CD14-positive monocyte (primary cell): Measurements from ENCODE around the gene TUBA1C. TPM values are rescaled to one million over a fixed set of nuclear protein-coding genes. Genes with fewer than 3 reads are reported as not detected.

Experiments used
- DNase-seq, 3 donors: peaks; one replicate each; pipeline ENCODE4 v3.0.0-alpha.2; 2011 to 2022
- H2AFZ ChIP-seq: 2 replicates; pipeline ENCODE4 v1.6.0; 2012; ENCODE audit warnings: mild to moderate bottlenecking, low read depth, low read length, inconsistent platforms; ENCODE audit not compliant: insufficient read depth, poor library complexity, severe bottlenecking
- H3K27ac ChIP-seq, 2 donors: 1 replicate in 1 of 2; 2 replicates in 1 of 2; pipeline ENCODE4 v1.5.1; 2012 to 2013; ENCODE audit warnings: low read length in 2 of 2, control low read depth in 1 of 2, inconsistent platforms in 1 of 2, low read depth in 1 of 2, mild to moderate bottlenecking in 1 of 2
- H3K27me3 ChIP-seq, 2 donors: one replicate each; pipeline versions ENCODE4 v1.6.0 to v1.6.1; 2011 to 2013; ENCODE audit warnings: low read length in 2 of 2; ENCODE audit not compliant: control insufficient read depth in 2 of 2, insufficient read depth in 2 of 2
- H3K36me3 ChIP-seq, 2 donors: replicated peaks in 1 of 2; 1 replicate in 1 of 2; 2 replicates in 1 of 2; pipeline versions ENCODE4 v1.5.1 to v1.6.1; 2012 to 2013; ENCODE audit warnings: low read length in 2 of 2, control low read depth in 1 of 2, inconsistent platforms in 1 of 2, mild to moderate bottlenecking in 1 of 2; ENCODE audit not compliant: insufficient read depth in 2 of 2, control insufficient read depth in 1 of 2
- H3K4me1 ChIP-seq, 2 donors: 1 replicate in 1 of 2; 2 replicates in 1 of 2; pipeline versions ENCODE4 v1.5.1 to v1.6.1; 2012 to 2013; ENCODE audit warnings: low read length in 2 of 2, control low read depth in 1 of 2, inconsistent platforms in 1 of 2, mild to moderate bottlenecking in 1 of 2, moderate library complexity in 1 of 2; ENCODE audit not compliant: insufficient read depth in 2 of 2, control insufficient read depth in 1 of 2
- H3K4me2 ChIP-seq: replicated peaks from 2 replicates; pipeline ENCODE3; 2012; ENCODE audit warnings: low read length, moderate library complexity, mild to moderate bottlenecking; ENCODE audit not compliant: poor library complexity, severe bottlenecking; ENCODE audit errors: extremely low read depth
- H3K4me3 ChIP-seq, 3 experiments: fragments of 200-600 bp in 1 of 3; sonication (generic) in 1 of 3; replicated peaks in 1 of 3; 1 replicate in 2 of 3; 2 replicates in 1 of 3; pipeline ENCODE4 v1.5.1; 2011 to 2013; ENCODE audit warnings: low read length in 3 of 3, mild to moderate bottlenecking in 3 of 3, control low read depth in 2 of 3, low read depth in 2 of 3, inconsistent platforms in 1 of 3, moderate library complexity in 1 of 3
- H3K79me2 ChIP-seq: 2 replicates; pipeline ENCODE4 v1.6.0; 2012; ENCODE audit warnings: mild to moderate bottlenecking, control low read depth, inconsistent platforms, low read length, moderate library complexity; ENCODE audit not compliant: insufficient read depth
- H3K9ac ChIP-seq: 2 replicates; pipeline ENCODE4 v1.6.0; 2017; ENCODE audit warnings: low read length, mild to moderate bottlenecking; ENCODE audit not compliant: insufficient read depth, poor library complexity, severe bottlenecking
- H3K9me3 ChIP-seq, 2 donors: replicated peaks in 1 of 2; 1 replicate in 1 of 2; 2 replicates in 1 of 2; pipeline versions ENCODE4 v1.5.1 to v1.6.1; 2012 to 2013; ENCODE audit warnings: low read length in 2 of 2, control low read depth in 1 of 2; ENCODE audit not compliant: control insufficient read depth in 1 of 2, insufficient read depth in 1 of 2
- H4K20me1 ChIP-seq: 2 replicates; pipeline ENCODE4 v1.6.0; 2012; ENCODE audit warnings: mild to moderate bottlenecking, low read length, control low read depth, moderate library complexity; ENCODE audit not compliant: insufficient read depth
- H3K27ac Mint-ChIP-seq, 7 donors: one replicate each; pipeline ENCODE4 v1.8.0; 2020; ENCODE audit warnings: mild to moderate bottlenecking in 7 of 7, mixed read lengths in 7 of 7, moderate library complexity in 6 of 7, inconsistent platforms in 2 of 7
- H3K27me3 Mint-ChIP-seq, 3 donors: one replicate each; pipeline ENCODE4 v1.8.0; 2021 to 2022; ENCODE audit warnings: low read depth in 3 of 3, mild to moderate bottlenecking in 3 of 3, mixed read lengths in 3 of 3, moderate library complexity in 3 of 3, inconsistent platforms in 1 of 3
- H3K36me3 Mint-ChIP-seq, 2 donors: one replicate each; pipeline ENCODE4 v1.8.0; 2020; ENCODE audit warnings: mixed read lengths in 2 of 2, inconsistent platforms in 1 of 2, mild to moderate bottlenecking in 1 of 2
- H3K4me1 Mint-ChIP-seq: one replicate; pipeline ENCODE4 v1.8.0; 2020; ENCODE audit warnings: mild to moderate bottlenecking, mixed read lengths
- H3K4me3 Mint-ChIP-seq, 2 donors: one replicate each; pipeline ENCODE4 v1.8.0; 2020; ENCODE audit warnings: mild to moderate bottlenecking in 2 of 2, mixed read lengths in 2 of 2, moderate library complexity in 1 of 2
- H3K9me3 Mint-ChIP-seq, 7 donors: one replicate each; pipeline ENCODE4 v1.8.0; 2020 to 2022; ENCODE audit warnings: mixed read lengths in 7 of 7, mild to moderate bottlenecking in 6 of 7, moderate library complexity in 6 of 7, inconsistent platforms in 2 of 7
- WGBS: methylation state at CpG from one replicate; pipeline ENCODE4 v1.1.5; 2013; ENCODE audit warnings: missing lambda C conversion rate; ENCODE audit not compliant: insufficient coverage; 5-methylcytosine and 5-hydroxymethylcytosine counted together
- intact Hi-C, 2 donors: fragments of 100-400 bp; cut with micrococcal nuclease; formaldehyde crosslinking; loops; one replicate each; pipeline versions ENCODE4 v1.15.0 to v1.15.1; 2023
- polyA minus RNA-seq: library from RNA; depleted of rRNA, polyadenylated mRNA; stranded (reverse); fragments of >200 nt; gene quantifications from 2 replicates; pipeline ENCODE4 v1.2.3, GENCODE V29; 2012
- polyA plus RNA-seq, 3 donors: library from polyadenylated mRNA; depleted of rRNA in 1 of 3; unstranded in 2 of 3; stranded (reverse) in 1 of 3; fragments of 300-500 nt in 2 of 3; fragments of >200 nt in 1 of 3; fragmentation: Illumina TruSeq in 2 of 3; gene quantifications; 1 replicate in 2 of 3; 2 replicates in 1 of 3; pipeline ENCODE4 v1.2.3, GENCODE V29; 2012 to 2021
- total RNA-seq, 12 experiments: library from RNA in 1 of 12; stranded (reverse) in 1 of 12; fragments of 120-200 nt in 1 of 12; gene quantifications; one replicate each; pipeline ENCODE4 v1.2.4 and lab custom pipeline; 2013 to 2026; ENCODE audit warnings: mixed read lengths in 6 of 12, inconsistent platforms in 1 of 12
- TF ChIP-seq, protein P1 (sequence below): fragments of 200-600 bp; IDR thresholded peaks from one replicate; pipeline ENCODE4 v1.8.0; 2022; ENCODE audit warnings: antibody characterized with exemption, mild to moderate bottlenecking

Gene TUBA1C
- 44.4 TPM for total RNA-seq (2013)
- polyA plus RNA-seq (100 to 1,000 TPM in 1 of 3 donors, 10 to 100 TPM in 2; 53.7 to 263 (median 61.0) TPM), polyA minus RNA-seq (45.6 and 56.5 TPM in 2 replicates), total RNA-seq (lab: John Stamatoyannopoulos, UW) (26.2 to 90.7 (median 77.6) reads per million in 11 experiments)

DNA sequence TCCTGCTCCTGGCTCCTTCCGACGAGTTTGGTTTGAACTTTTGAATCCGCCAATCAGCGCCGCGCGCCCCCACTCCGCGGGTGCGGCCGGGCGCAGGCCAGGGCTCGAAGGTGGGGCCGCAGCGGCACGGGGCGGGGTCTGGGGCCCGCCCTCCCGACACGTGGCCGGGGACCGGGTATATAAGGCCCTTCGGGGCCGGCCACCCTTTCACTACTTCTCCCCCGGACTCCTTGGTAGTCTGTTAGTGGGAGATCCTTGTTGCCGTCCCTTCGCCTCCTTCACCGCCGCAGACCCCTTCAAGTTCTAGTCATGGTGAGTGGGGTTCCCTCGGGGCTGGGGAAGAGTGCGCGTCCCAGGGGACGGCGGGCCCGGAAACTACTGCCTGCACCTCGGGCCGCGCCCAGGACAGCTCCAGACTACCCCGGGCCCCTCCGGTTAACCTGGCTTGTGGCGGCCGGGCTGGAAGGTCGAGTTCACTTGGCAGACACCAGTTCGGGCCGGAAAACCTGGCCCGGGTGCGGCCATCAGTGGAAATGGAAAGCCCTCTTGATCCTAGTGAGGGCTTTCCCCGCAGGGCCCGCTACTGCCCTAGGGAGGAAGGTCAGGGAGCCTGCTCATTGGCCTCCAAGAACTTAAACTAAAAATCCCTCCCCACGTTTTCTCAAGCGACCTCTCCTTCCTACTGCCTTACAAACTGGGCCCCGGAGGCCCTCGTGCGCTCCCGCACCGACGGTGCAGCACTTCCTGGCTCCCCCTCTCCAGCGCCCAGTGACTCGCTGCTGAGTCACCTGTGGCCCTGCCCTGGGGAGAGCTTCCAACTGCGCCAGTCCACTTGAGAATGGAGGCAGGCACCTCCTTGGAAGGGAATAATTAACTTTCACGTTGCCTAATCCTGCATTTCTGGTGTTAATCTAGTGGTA, at the start of gene TUBA1C:
TUBA1C (plus strand) TSS at position 210 of the 920 bp plus-strand sequence; CDS start at position 310, 100 bp downstream.
- H3K36me3 Mint-ChIP-seq = peaks cover 11 to 16% of the 10 kb centered on the region in 2 donors
- Histone ChIP-seq H3K9me3 (no peaks in the 10 kb centered on the region), H4K20me1 (peaks cover 35% of the 10 kb centered on the region), H3K4me3 (peak within 1 kb of the TSS; percentile 59 to 100 (median 92)), H3K79me2 (peaks cover 96% of the 10 kb centered on the region), H3K27ac (peak within 1 kb of the TSS; percentile 96 to 99), H2AFZ (peak within 1 kb of the TSS; percentile 87), H3K36me3 (peaks cover 7 to 13% of the 10 kb centered on the region in 2 donors), H3K4me2 (peak within 1 kb of the TSS; percentile 95), H3K9ac (peak within 1 kb of the TSS; percentile 94), H3K27me3 (no peaks in the 10 kb centered on the region), H3K4me1 (peaks cover 54 to 69% of the 10 kb centered on the region in 2 donors)
- H3K4me3 Mint-ChIP-seq = peak within 1 kb of the TSS; percentile 87
- no peaks in the 10 kb centered on the region for H3K27me3 Mint-ChIP-seq
- intact Hi-C loops = no loop called here
- WGBS = 0% methylated on average over 44 of the region's 61 CpGs
- peak; percentile 90 to 94 (median 91) for DNase-seq
- H3K4me1 Mint-ChIP-seq = peaks cover 49% of the 10 kb centered on the region
- H3K27ac Mint-ChIP-seq = peak within 1 kb of the TSS; percentile 87 to 96 (median 94)
- H3K9me3 Mint-ChIP-seq = no peaks in the 10 kb centered on the region
- TF ChIP-seq, protein P1, sequence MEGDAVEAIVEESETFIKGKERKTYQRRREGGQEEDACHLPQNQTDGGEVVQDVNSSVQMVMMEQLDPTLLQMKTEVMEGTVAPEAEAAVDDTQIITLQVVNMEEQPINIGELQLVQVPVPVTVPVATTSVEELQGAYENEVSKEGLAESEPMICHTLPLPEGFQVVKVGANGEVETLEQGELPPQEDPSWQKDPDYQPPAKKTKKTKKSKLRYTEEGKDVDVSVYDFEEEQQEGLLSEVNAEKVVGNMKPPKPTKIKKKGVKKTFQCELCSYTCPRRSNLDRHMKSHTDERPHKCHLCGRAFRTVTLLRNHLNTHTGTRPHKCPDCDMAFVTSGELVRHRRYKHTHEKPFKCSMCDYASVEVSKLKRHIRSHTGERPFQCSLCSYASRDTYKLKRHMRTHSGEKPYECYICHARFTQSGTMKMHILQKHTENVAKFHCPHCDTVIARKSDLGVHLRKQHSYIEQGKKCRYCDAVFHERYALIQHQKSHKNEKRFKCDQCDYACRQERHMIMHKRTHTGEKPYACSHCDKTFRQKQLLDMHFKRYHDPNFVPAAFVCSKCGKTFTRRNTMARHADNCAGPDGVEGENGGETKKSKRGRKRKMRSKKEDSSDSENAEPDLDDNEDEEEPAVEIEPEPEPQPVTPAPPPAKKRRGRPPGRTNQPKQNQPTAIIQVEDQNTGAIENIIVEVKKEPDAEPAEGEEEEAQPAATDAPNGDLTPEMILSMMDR = no peak

DNA sequence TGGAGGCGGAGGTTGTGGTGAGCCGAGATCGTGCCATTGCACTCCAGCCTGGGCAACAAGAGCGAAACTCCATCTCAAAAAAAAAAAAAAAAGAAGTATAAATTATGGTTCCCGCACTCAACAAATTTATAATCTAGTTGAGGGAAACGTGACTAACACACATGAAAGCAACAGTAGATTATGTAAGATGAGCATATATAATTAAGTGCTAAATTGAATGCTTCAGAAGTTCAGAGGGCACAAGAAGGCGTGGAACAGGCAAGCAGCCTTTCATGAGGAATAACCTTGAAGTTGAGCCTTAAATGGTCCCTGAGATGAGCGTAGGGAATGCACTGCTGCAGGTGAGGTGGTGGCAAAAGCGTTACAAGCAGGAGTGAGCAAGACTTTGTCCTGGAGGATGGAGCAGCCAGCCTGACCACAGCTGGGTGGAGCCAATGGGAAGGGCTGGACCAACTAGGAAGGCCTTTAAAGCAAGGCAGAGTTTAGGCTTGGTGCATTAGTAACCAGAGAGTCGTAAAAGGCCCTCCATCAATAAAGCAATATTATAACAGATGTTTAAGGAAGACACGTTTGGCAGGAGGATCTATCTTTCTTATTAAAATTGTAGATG, 45.4 kb upstream of the TUBA1C start:
- Histone ChIP-seq H3K36me3 (no peaks in the 10 kb centered on the region), H3K9ac (no peak overlapping the region), H3K27ac (peak overlapping the region; percentile 51 to 69), H3K27me3 (no peaks in the 10 kb centered on the region), H2AFZ (no peak overlapping the region), H3K79me2 (no peaks in the 10 kb centered on the region), H3K9me3 (no peaks in the 10 kb centered on the region), H3K4me1 (peaks cover 60 to 64% of the 10 kb centered on the region in 2 donors), H3K4me2 (no peak overlapping the region), H4K20me1 (no peaks in the 10 kb centered on the region), H3K4me3 (no peak overlapping the region)
- 56% methylated on average over 3 of the region's 11 CpGs for WGBS
- H3K4me1 Mint-ChIP-seq = peaks cover 59% of the 10 kb centered on the region
- intact Hi-C loops = loop anchor here in 1 of 2 donors (2.0 kb wide), 1 partner anchor 17 kb away; no protein-coding TSS in a partner anchor
- no peaks in the 10 kb centered on the region for H3K9me3 Mint-ChIP-seq
- peak overlapping the region; percentile 82 to 97 (median 86) for H3K27ac Mint-ChIP-seq
- peaks cover 1 to 10% (median 2%) of the 10 kb centered on the region in 3 donors for H3K27me3 Mint-ChIP-seq
- no peak overlapping the region for H3K4me3 Mint-ChIP-seq
- peaks cover 0 to 4% of the 10 kb centered on the region in 2 donors for H3K36me3 Mint-ChIP-seq
- DNase-seq = peak in 2 of 3 donors; percentile 19 to 27
- TF ChIP-seq, protein P1 = no peak
